Transverse colon (tissue), 4 donors: Measurements from ENCODE around the gene RASL10A.

Source experiments
- CTCF ChIP-seq, 5 experiments: fragments of 200-600 bp in 3 of 5; fragments of 450-650 bp in 2 of 5; sonication (generic) in 3 of 5; IDR thresholded peaks; 1 replicate in 2 of 5; 2 replicates in 3 of 5; pipeline ENCODE4 v1.5.1; 2016 to 2017; ENCODE audit warnings: antibody characterized with exemption in 5 of 5, inconsistent platforms in 3 of 5, mild to moderate bottlenecking in 2 of 5, moderate library complexity in 1 of 5
- EP300 ChIP-seq: sonication (generic); formaldehyde crosslinking; IDR thresholded peaks from one replicate; pipeline ENCODE4 v1.6.1; 2017; ENCODE audit warnings: antibody characterized with exemption, low read depth
- POLR2AphosphoS5 ChIP-seq, 3 donors: sonication (generic); formaldehyde crosslinking; IDR thresholded peaks; one replicate each; pipeline ENCODE4 v1.6.1; 2016; ENCODE audit warnings: antibody characterized with exemption in 3 of 3

- TF ChIP-seq CTCF (IDR thresholded peaks at IDR 0.05) (no peak), EP300 (no peak), POLR2AphosphoS5 (IDR thresholded peaks at IDR 0.05) (no peak)
These were observed 13.3 kb upstream of the RASL10A start for GRCh38 chr22:29328566-29329500.
